ENCODE data around the gene MRAP2. TPM values are rescaled to one million over a fixed set of nuclear protein-coding genes. Genes with fewer than 3 reads are reported as not detected.

MRAP2 gene, protein sequence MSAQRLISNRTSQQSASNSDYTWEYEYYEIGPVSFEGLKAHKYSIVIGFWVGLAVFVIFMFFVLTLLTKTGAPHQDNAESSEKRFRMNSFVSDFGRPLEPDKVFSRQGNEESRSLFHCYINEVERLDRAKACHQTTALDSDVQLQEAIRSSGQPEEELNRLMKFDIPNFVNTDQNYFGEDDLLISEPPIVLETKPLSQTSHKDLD
- total RNA-seq (2014; rRNA removed; shearing (Covaris generic)), result 4.2 and 4.7 TPM in 2 replicates

DNA sequence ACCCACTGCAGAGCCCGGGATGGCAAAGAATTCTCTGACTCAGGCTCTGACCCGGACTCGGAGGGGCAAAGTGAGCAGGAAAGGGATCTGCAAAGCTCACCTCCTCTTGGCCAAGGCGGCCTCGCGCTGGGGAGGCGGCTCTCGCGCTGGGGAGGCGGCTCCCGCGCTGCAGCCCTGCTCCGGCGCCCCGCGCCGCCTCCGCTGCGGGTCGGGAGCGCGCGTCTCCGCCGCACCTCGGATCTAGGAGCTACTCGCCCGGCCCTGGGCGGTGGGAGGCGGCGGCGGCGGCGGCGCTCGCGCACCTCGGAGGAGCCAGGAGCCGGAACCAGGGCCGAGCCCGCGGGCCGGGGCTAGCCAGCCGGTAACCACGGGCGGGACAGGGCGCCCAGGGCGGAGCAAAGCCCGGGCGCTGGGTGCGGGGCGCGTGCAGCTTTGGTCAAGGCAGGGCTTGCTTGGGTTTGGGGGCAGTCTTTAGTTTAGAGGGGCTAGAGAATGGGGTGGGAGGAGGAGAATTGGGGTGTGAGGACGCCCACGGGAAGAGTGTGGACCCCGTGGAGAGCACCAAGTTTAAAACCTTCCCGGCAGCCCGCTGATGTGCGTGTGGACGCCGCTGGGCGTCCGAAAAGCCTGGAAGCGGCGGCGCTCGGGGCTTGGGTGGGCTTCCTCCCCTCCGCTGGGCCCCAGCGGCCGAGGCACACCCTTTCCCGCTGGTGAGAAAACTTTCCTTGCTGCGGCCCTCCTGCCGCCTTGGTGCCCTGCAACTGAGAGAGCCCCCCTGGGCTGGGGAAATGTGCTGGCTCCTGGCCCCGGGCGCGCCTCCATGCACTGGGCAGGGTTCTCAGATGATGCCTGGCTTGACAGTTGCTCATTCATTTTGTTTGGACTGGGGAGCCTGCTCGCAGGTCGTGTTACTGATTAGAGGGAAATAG, at the start of gene MRAP2:
TSS of gene MRAP2 (plus strand) at position 250 of the 929 bp plus-strand sequence. CDS start 21,547 bp downstream, outside the sequence.
- peaks cover 22% of the 10 kb centered on the region for H3K27me3 ChIP-seq (ENCODE audit: control insufficient read depth, insufficient read depth, low read length)
- no peaks in the 10 kb centered on the region; the same call in 1 of the 2 replicates for H3K36me3 ChIP-seq (replicated peaks; ENCODE audit: control insufficient read depth, insufficient read depth, low read length)
- peak within 1 kb of the TSS; percentile 64 for H3K4me3 ChIP-seq (ENCODE audit: insufficient read depth, low read depth, low read length)
- DNase-seq, result peak; percentile 86

DNA sequence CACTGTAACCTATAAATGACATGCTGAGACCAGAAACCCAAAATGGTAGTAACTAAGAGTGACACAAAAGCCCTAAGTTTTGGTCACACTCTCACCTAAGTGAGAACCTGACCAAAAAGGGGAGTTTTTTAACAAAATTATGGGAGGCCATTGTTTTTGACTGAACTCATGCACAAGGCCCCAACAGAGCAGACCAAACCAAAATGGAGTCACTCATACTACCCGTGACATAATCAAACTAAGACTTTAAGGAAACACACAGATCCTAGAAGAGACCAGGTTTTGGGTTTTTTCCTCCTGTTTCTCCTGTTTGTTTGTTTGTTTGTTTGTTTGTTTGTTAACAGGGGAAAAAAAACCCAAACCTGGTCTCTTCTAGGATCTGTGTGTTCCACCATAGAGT, 49.2 kb upstream of the MRAP2 start:
- H3K27me3 ChIP-seq (ENCODE audit: control insufficient read depth, insufficient read depth, low read length), result no peaks in the 10 kb centered on the region
- DNase-seq, result no peak
- H3K36me3 ChIP-seq (replicated peaks; ENCODE audit: control insufficient read depth, insufficient read depth, low read length), result no peaks in the 10 kb centered on the region
- H3K4me3 ChIP-seq (ENCODE audit: insufficient read depth, low read depth, low read length), result no peak overlapping the region

- DNase-seq, result no peak
- Histone ChIP-seq H3K4me3 (ENCODE audit: insufficient read depth, low read depth, low read length) (no peak overlapping the region), H3K27me3 (ENCODE audit: control insufficient read depth, insufficient read depth, low read length) (no peaks in the 10 kb centered on the region), H3K36me3 (replicated peaks; ENCODE audit: control insufficient read depth, insufficient read depth, low read length) (no peaks in the 10 kb centered on the region)
Measured at GRCh38 chr6:83985308-83985713, 48.3 kb upstream of the MRAP2 start.

- Histone ChIP-seq H3K4me3 (ENCODE audit: insufficient read depth, low read depth, low read length) (no peak overlapping the region), H3K27me3 (ENCODE audit: control insufficient read depth, insufficient read depth, low read length) (no peaks in the 10 kb centered on the region), H3K36me3 (replicated peaks; ENCODE audit: control insufficient read depth, insufficient read depth, low read length) (no peaks in the 10 kb centered on the region)
- DNase-seq, result no peak
Measured at GRCh38 chr6:83985715-83986114, 47.9 kb upstream of the MRAP2 start.

- Histone ChIP-seq H3K4me3 (ENCODE audit: insufficient read depth, low read depth, low read length) (no peak overlapping the region), H3K36me3 (replicated peaks; ENCODE audit: control insufficient read depth, insufficient read depth, low read length) (no peaks in the 10 kb centered on the region), H3K27me3 (ENCODE audit: control insufficient read depth, insufficient read depth, low read length) (no peaks in the 10 kb centered on the region)
- no peak for DNase-seq
Measured at GRCh38 chr6:83998021-83998584, 35.5 kb upstream of the MRAP2 start.

GRCh38 chr6:84001119-84001518, 32.5 kb upstream of the MRAP2 start:
- Histone ChIP-seq H3K4me3 (ENCODE audit: insufficient read depth, low read depth, low read length) (no peak overlapping the region), H3K27me3 (ENCODE audit: control insufficient read depth, insufficient read depth, low read length) (no peaks in the 10 kb centered on the region), H3K36me3 (replicated peaks; ENCODE audit: control insufficient read depth, insufficient read depth, low read length) (no peaks in the 10 kb centered on the region)
- no peak for DNase-seq

DNA sequence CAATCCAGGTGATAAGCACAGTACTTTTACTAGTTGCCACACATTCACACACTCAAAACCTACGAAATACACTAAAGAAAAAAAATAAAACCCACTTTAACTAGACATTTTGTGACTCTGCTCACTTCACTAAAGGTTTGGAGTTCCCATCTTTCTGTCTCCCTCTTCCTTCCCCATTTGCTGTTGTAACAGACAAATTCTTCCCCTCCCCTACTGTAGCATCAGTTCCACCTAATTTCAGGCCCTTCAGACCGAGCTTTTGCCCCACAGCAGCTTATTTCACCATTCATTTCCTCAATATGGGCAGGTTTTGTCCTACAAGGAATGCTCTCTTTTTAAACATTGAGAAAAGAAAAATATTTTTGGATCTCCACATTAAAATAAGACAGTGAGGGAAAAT, 31.3 kb upstream of the MRAP2 start:
- DNase-seq, result no peak
- Histone ChIP-seq H3K27me3 (ENCODE audit: control insufficient read depth, insufficient read depth, low read length) (no peaks in the 10 kb centered on the region), H3K4me3 (ENCODE audit: insufficient read depth, low read depth, low read length) (no peak overlapping the region), H3K36me3 (replicated peaks; ENCODE audit: control insufficient read depth, insufficient read depth, low read length) (no peaks in the 10 kb centered on the region)

DNA sequence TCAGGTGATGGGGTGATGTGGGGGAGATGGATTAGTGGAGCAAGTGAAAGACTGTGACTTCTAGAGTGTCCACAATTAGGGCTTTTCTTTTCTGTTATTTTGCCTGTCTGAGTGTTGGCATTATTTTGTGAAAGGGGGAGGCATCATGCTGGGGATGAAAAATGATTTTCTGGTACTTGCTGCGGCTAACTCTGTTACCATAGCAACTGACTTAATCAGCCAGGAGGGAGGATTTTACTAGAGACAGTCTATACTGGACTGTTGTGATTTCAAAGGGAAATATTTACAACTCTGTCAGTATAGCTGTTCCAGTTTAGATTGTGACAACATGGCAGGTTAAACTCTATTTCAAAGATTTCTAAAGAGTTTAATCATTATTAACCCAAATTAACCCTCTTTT, 30.4 kb upstream of the MRAP2 start:
- no peak for DNase-seq

GRCh38 chr6:84003654-84004053, 29.9 kb upstream of the MRAP2 start:
- H3K36me3 ChIP-seq (replicated peaks; ENCODE audit: control insufficient read depth, insufficient read depth, low read length), result no peaks in the 10 kb centered on the region
- H3K27me3 ChIP-seq (ENCODE audit: control insufficient read depth, insufficient read depth, low read length), result no peaks in the 10 kb centered on the region
- no peak for DNase-seq
- no peak overlapping the region for H3K4me3 ChIP-seq (ENCODE audit: insufficient read depth, low read depth, low read length)

More for the DNA sequence above, 30.4 kb upstream of the MRAP2 start:
- no peaks in the 10 kb centered on the region for H3K36me3 ChIP-seq (replicated peaks; ENCODE audit: control insufficient read depth, insufficient read depth, low read length)
- H3K4me3 ChIP-seq (ENCODE audit: insufficient read depth, low read depth, low read length), result no peak overlapping the region
- H3K27me3 ChIP-seq (ENCODE audit: control insufficient read depth, insufficient read depth, low read length), result no peaks in the 10 kb centered on the region

DNA sequence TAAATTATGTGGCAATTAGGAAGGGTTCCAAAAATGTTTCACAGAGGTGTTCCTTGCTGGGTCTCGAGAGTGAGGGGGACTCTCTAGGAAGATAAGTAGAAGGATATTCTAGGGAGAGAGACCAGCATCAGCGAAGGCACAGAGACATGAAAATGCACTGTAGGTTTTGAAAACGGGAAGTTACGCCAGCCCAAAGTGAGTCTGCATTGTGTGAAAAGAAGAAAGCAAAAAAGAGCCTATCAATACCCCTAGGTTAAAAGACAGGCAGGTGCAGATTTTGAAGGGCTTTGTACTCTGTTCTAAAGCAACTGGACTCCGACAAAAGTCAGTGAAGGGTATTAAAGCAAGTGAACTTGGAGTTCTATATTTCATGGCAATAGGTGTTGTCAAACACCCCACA, 25.7 kb upstream of the MRAP2 start:
- no peak for DNase-seq
- H3K4me3 ChIP-seq (ENCODE audit: insufficient read depth, low read depth, low read length), result no peak overlapping the region
- no peaks in the 10 kb centered on the region for H3K36me3 ChIP-seq (replicated peaks; ENCODE audit: control insufficient read depth, insufficient read depth, low read length)
- no peaks in the 10 kb centered on the region for H3K27me3 ChIP-seq (ENCODE audit: control insufficient read depth, insufficient read depth, low read length)

DNA sequence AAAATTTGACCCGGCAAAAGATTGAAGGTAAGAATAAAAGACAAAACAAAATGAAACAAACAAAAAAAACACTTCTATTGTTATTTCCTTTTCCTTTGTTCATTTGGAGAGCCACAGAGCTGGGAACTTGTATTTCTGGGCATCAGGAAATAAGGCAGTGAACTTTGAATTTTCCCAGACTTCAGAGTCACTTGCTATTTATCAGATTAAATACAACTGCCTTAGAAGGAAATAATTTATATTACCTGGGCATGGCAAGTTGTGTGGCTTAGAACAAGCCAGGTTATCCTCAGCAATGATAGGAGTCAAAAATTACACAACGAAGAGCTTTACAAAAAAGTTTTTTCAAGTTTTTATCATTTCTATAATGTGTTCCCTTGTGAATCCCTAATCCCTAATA, 20.2 kb upstream of the MRAP2 start:
- no peak overlapping the region for H3K4me3 ChIP-seq (ENCODE audit: insufficient read depth, low read depth, low read length)
- DNase-seq, result no peak
- no peaks in the 10 kb centered on the region for H3K27me3 ChIP-seq (ENCODE audit: control insufficient read depth, insufficient read depth, low read length)
- no peaks in the 10 kb centered on the region for H3K36me3 ChIP-seq (replicated peaks; ENCODE audit: control insufficient read depth, insufficient read depth, low read length)

DNA sequence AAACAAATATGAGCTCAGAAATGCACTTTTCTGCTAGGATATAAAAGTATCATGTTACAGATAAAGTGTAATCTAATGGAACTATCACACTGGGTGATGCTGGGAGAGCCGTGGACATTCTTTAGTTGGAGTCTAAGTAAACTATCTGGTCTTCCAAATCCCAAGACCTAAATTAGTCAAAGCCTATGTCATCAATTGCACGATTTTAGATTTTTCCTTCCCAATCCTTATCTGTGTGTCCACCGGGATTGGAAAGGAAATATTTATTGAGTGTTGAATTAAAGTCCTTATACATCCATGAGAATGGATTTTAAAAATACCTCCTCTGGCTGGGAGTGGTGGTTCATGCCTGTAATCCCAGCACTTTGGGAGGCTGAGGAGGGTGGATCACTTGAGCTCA, 19.6 kb upstream of the MRAP2 start:
- no peak for DNase-seq
- Histone ChIP-seq H3K36me3 (replicated peaks; ENCODE audit: control insufficient read depth, insufficient read depth, low read length) (no peaks in the 10 kb centered on the region), H3K27me3 (ENCODE audit: control insufficient read depth, insufficient read depth, low read length) (no peaks in the 10 kb centered on the region), H3K4me3 (ENCODE audit: insufficient read depth, low read depth, low read length) (no peak overlapping the region)

DNA sequence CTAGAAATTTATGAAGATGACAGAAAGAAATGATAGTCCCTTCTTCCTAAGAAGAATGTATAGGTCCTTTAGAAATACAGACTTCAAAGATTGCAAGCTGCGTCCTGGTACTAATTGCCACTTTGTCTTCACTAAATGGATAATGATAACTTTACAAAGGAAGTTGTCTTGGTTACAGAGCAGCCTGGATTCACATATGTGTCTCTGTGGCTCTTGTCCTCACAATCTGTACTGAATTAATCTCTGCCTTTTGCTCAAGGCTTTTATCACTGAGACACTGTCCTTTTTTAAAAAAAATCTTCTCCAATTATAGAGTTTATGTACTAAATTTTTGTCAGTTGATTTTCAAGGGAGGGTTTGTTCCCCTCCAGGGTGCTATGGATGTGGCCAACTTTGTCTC, 17.5 kb upstream of the MRAP2 start:
- Histone ChIP-seq H3K27me3 (ENCODE audit: control insufficient read depth, insufficient read depth, low read length) (no peaks in the 10 kb centered on the region), H3K4me3 (ENCODE audit: insufficient read depth, low read depth, low read length) (no peak overlapping the region), H3K36me3 (replicated peaks; ENCODE audit: control insufficient read depth, insufficient read depth, low read length) (no peaks in the 10 kb centered on the region)
- no peak for DNase-seq

DNA sequence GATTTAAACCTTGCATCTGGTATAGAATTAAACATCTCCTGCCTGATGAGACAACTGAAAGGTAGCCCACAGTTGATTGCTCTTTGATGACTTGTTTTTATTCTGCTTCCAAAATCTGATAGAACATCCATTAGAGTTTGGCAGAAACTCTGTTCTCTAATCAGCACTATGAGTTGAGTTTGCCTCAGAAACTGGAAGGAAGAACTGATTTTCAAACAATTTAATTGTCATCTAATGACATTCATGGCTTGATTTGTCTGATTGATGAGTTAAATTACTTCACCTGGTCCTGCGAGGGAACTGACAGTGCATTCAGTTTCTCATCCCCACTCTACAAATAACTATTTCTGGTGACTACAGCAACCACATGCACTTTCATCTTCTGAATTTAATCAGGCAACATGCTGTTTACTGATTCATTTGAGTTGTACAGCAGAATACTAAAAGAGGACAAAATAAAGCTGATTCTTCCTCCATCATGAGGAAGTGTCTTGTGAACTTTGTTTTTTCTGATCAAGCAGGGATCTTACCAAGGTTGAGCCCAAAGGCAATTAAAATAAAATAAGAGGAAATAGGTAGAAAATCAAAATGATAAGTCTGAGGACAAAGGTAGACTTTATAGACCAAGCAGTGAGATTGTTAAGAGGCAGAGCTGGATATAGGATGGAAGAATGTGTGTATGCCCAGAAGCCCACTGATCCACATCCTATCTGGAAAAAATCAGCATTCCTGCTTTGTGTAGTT, 15.7 kb upstream of the MRAP2 start:
- Histone ChIP-seq H3K27me3 (ENCODE audit: control insufficient read depth, insufficient read depth, low read length) (no peaks in the 10 kb centered on the region), H3K4me3 (ENCODE audit: insufficient read depth, low read depth, low read length) (no peak overlapping the region), H3K36me3 (replicated peaks; ENCODE audit: control insufficient read depth, insufficient read depth, low read length) (no peaks in the 10 kb centered on the region)
- DNase-seq, result no peak
